ENCODE results near the gene CDKL1. TPM values are rescaled to one million over a fixed set of nuclear protein-coding genes. Genes with fewer than 3 reads are reported as not detected.

Gene CDKL1
- total and polyA plus RNA-seq, 7 experiments from 2014 or later = 2.0 to 14.8 (median 4.9) TPM

Small RNA genes within 50 kb of the gene (microRNA-seq; reads per million reads assigned to microRNA genes)
- not detected for gene MIR4504 (ENCODE audit: borderline microRNAs expressed)

Other genes with a start within 250 kb of the CDKL1 start
- gene SOS2, start 165.3 kb downstream of the CDKL1 start, total RNA-seq = 10 to 100 TPM; 19.7 to 49.6 (median 38.7) TPM
- gene SOS2, start 165.3 kb downstream of the CDKL1 start, polyA plus RNA-seq = 10 to 100 TPM; 10.2 to 11.6 TPM
- 10 to 100 TPM in 1 of 5 experiments, 1 to 10 TPM in 4; 3.7 to 10.1 (median 4.8) TPM for gene L2HGDH, start 84.7 kb downstream of the CDKL1 start, total RNA-seq
- gene L2HGDH, start 84.7 kb downstream of the CDKL1 start, polyA plus RNA-seq = 1 to 10 TPM; 3.0 to 5.3 TPM
- 10 to 100 TPM; 15.5 to 21.2 (median 16.7) TPM for gene DMAC2L, start 84.6 kb downstream of the CDKL1 start, total RNA-seq
- 10 to 100 TPM; 13.1 to 27.5 TPM for gene DMAC2L, start 84.6 kb downstream of the CDKL1 start, polyA plus RNA-seq
- 10 to 100 TPM; 30.0 to 47.5 (median 35.1) TPM for gene MAP4K5, start 135.7 kb upstream of the CDKL1 start, total RNA-seq
- 10 to 100 TPM; 15.4 to 26.8 TPM for gene MAP4K5, start 135.7 kb upstream of the CDKL1 start, polyA plus RNA-seq
- gene ATL1, start 163.3 kb upstream of the CDKL1 start, total RNA-seq = 1 to 10 TPM; 1.4 to 4.2 (median 2.2) TPM
- 1 to 10 TPM; 3.8 to 4.1 TPM for gene ATL1, start 163.3 kb upstream of the CDKL1 start, polyA plus RNA-seq

Measured in naive thymus-derived CD4-positive, alpha-beta T cell (primary cell).